ENCODE results near the gene SPACA1.

Gene SPACA1

DNA sequence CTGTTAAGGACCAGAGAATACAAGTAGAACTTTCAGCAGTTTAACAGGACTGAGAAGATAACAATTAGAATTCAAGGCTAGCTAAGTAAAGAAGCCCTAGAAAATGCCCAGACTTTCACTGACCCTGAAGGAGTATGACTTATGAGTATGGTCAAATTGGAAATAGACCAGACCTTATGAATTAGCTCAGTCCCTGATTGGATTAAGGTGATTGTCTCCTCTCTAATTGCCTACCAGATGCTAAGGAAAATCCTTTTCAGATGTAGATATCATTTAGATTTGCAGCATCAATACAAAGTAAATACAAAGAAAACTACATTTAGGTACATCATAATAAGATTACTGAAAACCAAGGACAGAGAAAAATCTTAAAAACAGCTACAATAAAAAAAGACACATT is 59.6 kb downstream of the SPACA1 start:
- no peak for DNase-seq

DNA sequence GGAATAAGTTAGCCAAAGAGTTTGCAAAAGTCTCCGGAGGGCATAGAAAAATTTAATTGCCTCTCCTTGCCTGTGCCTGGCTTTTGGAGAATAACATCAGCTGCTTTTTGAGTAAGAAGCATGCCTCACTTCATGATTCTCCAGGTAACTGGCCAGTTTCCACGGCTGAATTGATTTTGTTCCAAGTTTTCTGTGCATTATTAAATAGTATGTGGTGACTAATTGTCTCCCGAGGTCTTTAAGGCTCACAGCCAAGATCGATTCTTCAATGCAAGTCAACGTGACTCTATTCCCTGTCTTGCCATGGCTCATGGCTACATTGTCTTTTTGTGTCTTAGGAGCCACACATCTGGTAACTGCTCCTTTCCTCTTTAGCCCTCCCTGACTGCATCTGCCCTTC is 64.3 kb downstream of the SPACA1 start:
- no peak for DNase-seq

DNA sequence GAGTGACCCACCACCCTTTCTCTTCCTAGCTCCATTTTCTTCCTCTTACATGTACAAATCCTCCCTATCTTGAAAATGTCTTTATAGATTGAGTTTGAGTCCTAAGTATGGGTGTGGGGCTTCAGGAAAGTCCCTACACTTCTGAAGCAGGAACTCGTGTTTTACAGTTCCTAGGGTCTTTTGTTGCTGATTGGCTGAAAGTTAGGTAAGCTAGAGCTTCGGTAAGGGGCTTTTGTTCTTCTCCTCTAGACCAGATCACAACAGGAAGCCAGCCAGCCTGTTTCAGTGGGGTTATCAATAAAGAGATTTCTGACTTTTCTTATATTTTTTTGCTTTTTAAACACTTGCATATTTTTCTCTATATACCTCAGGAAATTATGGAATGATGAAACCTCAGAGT is 67.2 kb downstream of the SPACA1 start:
- no peak for DNase-seq

DNA sequence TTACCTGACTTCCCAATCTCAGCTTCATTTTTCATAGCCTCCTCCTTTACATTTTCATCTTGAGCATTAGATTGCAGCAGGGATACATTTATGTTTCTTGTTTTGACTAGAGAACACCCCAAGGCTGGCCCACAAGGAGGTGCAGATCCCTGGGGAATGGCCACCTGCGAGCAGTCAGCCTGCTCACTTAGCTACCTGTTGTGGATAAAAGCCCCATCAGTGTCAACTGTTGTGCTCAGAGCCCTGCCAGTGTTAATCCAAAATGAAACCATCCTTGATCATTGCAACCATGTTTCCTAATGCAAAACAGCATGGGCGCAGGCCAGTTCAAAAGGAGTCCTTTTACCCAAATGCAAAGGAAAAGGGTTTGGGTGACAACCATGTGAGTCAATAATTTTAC is 67.7 kb downstream of the SPACA1 start:
- DNase-seq = no peak

DNA sequence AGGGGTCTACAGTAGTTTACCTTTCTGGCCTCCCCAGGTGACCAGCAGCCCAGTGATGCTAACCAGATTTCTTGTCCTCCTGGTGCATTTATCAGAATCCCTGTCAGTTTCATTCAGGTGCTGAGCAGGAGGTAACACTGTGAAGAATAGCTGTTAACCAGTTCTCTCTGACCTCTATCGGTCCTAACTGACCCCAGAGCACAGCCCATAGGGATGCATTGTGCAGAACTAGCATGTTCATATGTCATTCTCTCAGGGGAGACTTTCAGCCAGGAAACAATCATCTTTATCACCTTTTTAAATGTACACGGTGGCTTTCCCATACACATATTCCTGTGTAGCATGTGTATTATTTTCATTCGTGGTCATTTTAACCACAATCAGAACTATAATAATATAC is 68.6 kb downstream of the SPACA1 start:
- no peak for DNase-seq

Data from NCI-H2081 treated with DMSO at 0.1 percent for 48 hours (cell line).